Stomach (tissue), 4 donors: ENCODE measurements around the gene WBP2NL.

Experiments
- CTCF ChIP-seq, 7 experiments: fragments of 450-650 bp in 4 of 7; fragments of 200-600 bp in 3 of 7; sonication (generic) in 3 of 7; IDR thresholded peaks; one replicate each; pipeline ENCODE4 v1.5.1; 2016 to 2019; ENCODE audit warnings: antibody characterized with exemption in 7 of 7, control low read depth in 2 of 7, mild to moderate bottlenecking in 1 of 7
- EP300 ChIP-seq: sonication (generic); formaldehyde crosslinking; IDR thresholded peaks from one replicate; pipeline ENCODE4 v1.6.1; 2017; ENCODE audit warnings: antibody characterized with exemption
- POLR2A ChIP-seq, 4 donors: fragments of 450-650 bp; IDR thresholded peaks; one replicate each; pipeline ENCODE4 v1.6.1; 2016; ENCODE audit warnings: antibody characterized with exemption in 4 of 4, control low read depth in 2 of 4, mild to moderate bottlenecking in 1 of 4, moderate library complexity in 1 of 4
- POLR2AphosphoS5 ChIP-seq, 3 donors: sonication (generic); formaldehyde crosslinking; IDR thresholded peaks; one replicate each; pipeline ENCODE4 v1.6.1; 2016; ENCODE audit warnings: antibody characterized with exemption in 3 of 3

DNA sequence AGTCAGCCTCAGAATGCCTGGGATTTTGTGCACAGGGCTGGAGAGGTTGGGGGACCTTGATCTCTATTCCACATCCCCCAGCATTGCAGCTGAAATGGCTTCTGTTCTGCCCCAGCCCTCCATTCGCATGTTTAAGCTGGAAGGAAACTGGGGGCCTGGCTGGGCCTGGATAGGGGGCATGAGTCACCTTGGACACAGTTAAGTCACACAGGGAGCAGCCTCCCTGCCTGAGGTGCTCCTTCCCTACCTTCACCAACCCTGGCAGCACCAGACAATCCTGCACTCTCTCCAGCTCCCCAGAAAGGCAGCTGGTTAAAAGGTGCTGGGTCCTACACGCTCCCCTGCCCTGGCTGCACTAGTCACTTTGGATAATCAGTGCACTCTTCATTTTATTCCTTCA is 45.9 kb upstream of the WBP2NL start:
- TF ChIP-seq CTCF (IDR thresholded peaks at IDR 0.05) (no peak), EP300 (no peak), POLR2A (IDR thresholded peaks at IDR 0.05) (no peak), POLR2AphosphoS5 (IDR thresholded peaks at IDR 0.05) (no peak)
